ENCODE measurements around the gene FKBP1A.

The FKBP1A gene

GRCh38 chr20:1392693-1393506 lies at the start of gene FKBP1A:
FKBP1A (minus strand) TSS chr20:1393054; CDS start chr20:1392998, 56 bp downstream.
- H3K4me3 ChIP-seq (ENCODE audit: low read length), result peak within 1 kb of the TSS; percentile 93
- TF ChIP-seq, protein P1, sequence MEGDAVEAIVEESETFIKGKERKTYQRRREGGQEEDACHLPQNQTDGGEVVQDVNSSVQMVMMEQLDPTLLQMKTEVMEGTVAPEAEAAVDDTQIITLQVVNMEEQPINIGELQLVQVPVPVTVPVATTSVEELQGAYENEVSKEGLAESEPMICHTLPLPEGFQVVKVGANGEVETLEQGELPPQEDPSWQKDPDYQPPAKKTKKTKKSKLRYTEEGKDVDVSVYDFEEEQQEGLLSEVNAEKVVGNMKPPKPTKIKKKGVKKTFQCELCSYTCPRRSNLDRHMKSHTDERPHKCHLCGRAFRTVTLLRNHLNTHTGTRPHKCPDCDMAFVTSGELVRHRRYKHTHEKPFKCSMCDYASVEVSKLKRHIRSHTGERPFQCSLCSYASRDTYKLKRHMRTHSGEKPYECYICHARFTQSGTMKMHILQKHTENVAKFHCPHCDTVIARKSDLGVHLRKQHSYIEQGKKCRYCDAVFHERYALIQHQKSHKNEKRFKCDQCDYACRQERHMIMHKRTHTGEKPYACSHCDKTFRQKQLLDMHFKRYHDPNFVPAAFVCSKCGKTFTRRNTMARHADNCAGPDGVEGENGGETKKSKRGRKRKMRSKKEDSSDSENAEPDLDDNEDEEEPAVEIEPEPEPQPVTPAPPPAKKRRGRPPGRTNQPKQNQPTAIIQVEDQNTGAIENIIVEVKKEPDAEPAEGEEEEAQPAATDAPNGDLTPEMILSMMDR (conservative IDR thresholded peaks at IDR 0.05; ENCODE audit: low read depth, low read length), result no peak
- DNase-seq (ENCODE audit: low read depth), result peak; percentile 64

DNA sequence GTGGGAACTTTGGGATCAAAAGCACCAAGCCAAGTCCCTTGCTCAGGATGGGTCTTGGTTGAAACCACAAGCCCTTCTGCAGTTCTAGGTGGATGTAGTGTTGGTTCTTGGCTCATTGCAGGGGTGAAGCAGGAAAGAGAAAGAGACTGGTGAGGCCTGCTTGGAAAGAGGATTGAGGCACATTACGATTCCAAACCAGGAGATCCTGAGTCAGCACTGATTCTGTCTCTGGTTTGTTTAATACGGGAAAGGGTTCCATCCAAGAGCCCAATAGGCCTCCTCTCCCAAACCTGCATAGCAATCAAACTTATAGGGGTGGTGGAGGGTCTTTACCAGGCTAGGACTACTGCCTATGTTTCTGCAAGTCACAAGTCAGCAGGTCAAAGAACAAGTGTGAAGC lies 49.5 kb upstream of the FKBP1A start:
- TF ChIP-seq, protein P1 (conservative IDR thresholded peaks at IDR 0.05; ENCODE audit: low read depth, low read length), result no peak
- H3K4me3 ChIP-seq (ENCODE audit: low read length), result no peak overlapping the region
- no peak for DNase-seq (ENCODE audit: low read depth)

DNA sequence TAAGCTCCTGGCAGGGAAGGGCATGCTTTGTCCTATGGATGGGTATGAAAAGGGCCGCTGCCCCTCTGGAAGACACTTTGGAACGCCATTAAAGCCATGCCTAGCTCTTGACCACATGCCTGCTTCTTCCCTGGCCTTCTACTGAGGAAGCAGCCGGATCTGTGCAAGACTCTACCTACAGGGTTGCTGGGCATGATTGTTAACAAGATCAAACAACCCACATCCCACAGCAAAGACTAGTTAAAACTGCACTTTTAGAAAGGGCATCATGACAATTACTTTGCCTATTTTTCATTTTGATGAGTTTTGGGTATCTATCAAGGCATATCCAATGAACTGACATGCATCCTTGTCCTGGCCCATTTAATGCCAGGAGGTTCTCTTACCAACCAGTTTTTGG lies 48.3 kb upstream of the FKBP1A start:
- H3K4me3 ChIP-seq (ENCODE audit: low read length), result no peak overlapping the region
- DNase-seq (ENCODE audit: low read depth), result no peak
- TF ChIP-seq, protein P1 (conservative IDR thresholded peaks at IDR 0.05; ENCODE audit: low read depth, low read length), result no peak

DNA sequence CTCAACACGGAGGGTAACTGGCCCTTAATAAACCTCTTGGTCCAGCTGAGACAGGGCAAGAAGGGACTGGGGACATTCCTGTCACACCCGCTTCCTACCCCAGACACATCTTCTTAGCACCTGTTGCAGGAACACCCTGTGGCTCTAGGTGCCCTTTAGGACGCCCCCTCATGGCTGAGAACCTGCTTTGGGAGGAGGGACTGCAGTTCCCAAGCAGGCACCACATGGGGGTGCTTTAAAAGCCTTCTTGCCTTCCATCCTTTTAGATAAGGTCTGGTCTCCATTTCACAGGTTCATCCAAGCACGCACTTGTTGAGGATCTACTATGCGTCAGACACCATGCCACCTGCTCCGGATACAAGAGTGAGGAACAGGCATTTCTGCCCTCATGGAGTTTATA lies 47.2 kb upstream of the FKBP1A start:
- DNase-seq (ENCODE audit: low read depth), result no peak
- no peak overlapping the region for H3K4me3 ChIP-seq (ENCODE audit: low read length)
- TF ChIP-seq, protein P1 (conservative IDR thresholded peaks at IDR 0.05; ENCODE audit: low read depth, low read length), result peak; percentile 48

DNA sequence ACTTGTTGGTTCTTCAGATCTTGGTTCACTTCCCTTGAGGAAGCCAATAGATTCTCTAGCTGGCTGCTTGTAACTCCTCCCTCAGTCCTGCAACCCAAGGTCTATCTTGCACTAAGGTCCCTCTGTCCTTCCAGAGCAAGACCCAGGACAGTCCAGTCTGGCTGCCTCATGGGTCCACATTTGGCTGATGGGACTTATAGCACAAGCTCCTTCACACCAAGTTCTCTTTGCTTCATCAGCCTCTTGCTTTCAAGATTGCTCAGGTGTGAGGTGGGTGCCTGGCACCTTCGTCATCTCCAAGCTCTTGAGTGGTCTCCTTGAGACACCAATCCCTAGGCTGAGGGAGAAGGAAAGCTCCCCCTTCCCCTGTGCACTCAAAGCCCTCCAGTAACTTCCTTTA lies 45.5 kb upstream of the FKBP1A start:
- H3K4me3 ChIP-seq (ENCODE audit: low read length), result no peak overlapping the region
- TF ChIP-seq, protein P1 (conservative IDR thresholded peaks at IDR 0.05; ENCODE audit: low read depth, low read length), result no peak
- no peak for DNase-seq (ENCODE audit: low read depth)

- peak; percentile 43 for DNase-seq (ENCODE audit: low read depth)
- no peak overlapping the region for H3K4me3 ChIP-seq (ENCODE audit: low read length)
Observed at GRCh38 chr20:1437235-1437904, 44.5 kb upstream of the FKBP1A start.

More at GRCh38 chr20:1437235-1437904, 44.5 kb upstream of the FKBP1A start:
- TF ChIP-seq, protein P1 (conservative IDR thresholded peaks at IDR 0.05; ENCODE audit: low read depth, low read length), result peak; percentile 91

All from retinal pigment epithelial cell (primary cell).